Hepatic stellate cell (primary cell): ENCODE measurements around the gene BPI.
"Not testable (repeated sequence)": the region's sequence is repeated elsewhere in the genome, so short reads cannot be mapped to it uniquely, and the experiment has no call there.

Source experiments
- DNase-seq: peaks from one replicate; pipeline ENCODE4 v3.0.0; 2011; ENCODE audit warnings: low spot score

BPI gene

GRCh38 chr20:38369389-38369788, 65.4 kb downstream of the BPI start:
- DNase-seq, result peak; percentile 35

DNA sequence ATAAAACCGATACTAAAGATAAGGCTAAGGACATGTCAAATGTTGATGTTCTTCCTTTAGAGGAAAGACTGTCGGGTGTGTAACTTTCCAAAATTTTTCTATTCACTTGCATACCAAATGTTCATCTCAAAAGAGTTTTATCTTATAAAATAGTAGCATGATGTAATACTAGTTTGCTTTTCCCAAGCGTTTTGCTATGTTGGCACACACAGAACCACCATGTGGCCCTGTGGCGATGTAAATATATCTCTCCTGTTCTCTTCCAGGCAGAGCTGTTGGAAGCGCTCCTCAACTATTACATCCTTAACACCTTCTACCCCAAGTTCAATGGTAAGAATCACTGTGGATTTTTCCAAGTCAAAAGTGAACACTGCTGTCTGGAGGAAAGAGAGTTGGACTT, 68.8 kb downstream of the BPI start:
- DNase-seq, result no peak

- no peak for DNase-seq
Observed at GRCh38 chr20:38373231-38373867, 69.4 kb downstream of the BPI start.

DNA sequence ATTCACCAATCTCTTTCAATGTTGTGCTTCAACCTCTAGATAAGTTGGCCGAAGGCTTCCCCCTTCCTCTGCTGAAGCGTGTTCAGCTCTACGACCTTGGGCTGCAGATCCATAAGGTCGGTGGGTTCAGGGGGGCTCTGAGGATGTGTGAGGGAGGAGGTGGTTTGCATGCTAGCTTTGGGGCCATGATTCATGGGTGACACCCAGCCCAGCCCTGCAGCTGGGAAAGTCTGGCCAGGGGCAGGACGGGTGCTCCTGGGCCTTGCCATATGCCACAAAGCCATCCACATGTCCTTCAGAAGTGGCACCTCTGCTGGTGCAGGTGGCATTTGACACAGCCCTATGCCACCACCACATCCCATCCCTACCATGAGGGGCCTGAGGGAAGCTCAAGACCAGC, 69.9 kb downstream of the BPI start:
- no peak for DNase-seq

GRCh38 chr20:38377039-38377685, 73.2 kb downstream of the BPI start:
- DNase-seq, result no peak

GRCh38 chr20:38377838-38378237, 73.9 kb downstream of the BPI start:
- DNase-seq, result not testable (repeated sequence)

DNA sequence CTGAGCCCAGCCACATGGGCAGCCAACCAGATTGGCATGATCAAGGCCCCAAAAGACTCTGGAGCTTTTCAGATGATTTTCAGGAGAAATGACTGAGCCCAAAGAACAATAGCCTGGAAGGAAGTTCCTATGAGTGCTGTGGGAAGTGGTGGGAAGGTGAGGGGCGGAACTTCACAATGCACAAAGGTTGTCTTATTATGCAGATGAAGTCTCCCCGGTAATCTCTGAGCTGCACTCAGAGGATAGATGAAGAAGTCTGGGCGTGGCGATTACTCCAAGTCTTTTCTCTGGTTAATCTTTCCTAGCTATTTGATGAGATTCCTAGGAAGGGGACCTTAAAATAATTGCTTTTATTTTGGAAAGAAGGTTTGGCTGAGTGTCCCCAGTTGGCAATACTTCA, 79.2 kb downstream of the BPI start:
- DNase-seq, result no peak

DNA sequence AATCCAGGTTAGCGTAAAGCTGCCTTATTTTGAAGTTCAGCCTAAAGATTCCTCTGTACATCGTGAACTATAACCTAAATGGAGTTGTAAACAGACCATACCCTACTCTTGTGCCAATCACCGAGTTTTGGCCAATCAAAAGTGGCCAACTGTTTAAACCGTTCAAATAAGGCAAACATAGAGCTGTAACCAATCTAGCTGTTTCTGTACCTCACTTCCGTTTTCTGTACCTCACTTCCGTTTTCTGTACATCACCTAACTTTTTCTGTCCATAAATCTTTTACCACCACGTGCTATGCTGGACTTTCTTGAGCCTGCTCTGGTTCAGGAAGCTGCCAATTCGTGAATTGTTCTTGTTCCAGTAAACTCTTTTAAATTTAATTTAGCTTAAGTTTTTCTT, 82.0 kb downstream of the BPI start:
- DNase-seq, result no peak

GRCh38 chr20:38386851-38387250, 82.9 kb downstream of the BPI start:
- no peak for DNase-seq
